A204.1 (cell line): ENCODE data around the gene CPED1.
A peak's percentile ranks its signal among the peaks of the same experiment; 100 is the strongest.
"Not testable (repeated sequence)": the region's sequence is repeated elsewhere in the genome, so short reads cannot be mapped to it uniquely, and the experiment has no call there.

Source experiments
- FAIRE-seq: peaks from 2 replicates; lab custom pipeline; 2012; peaks lifted over from hg19 to GRCh38; lab: Jason Lieb, UNC

Gene CPED1

GRCh38 chr7:121153411-121153810, 164.9 kb downstream of the CPED1 start:
- FAIRE-seq = no peak

- FAIRE-seq = no peak
Measured at GRCh38 chr7:121153995-121154394, 165.5 kb downstream of the CPED1 start.

GRCh38 chr7:121156825-121157224, 168.3 kb downstream of the CPED1 start:
- no peak for FAIRE-seq

GRCh38 chr7:121157341-121157751, 168.8 kb downstream of the CPED1 start:
- no peak for FAIRE-seq

GRCh38 chr7:121157885-121158590, 169.5 kb downstream of the CPED1 start:
- FAIRE-seq = no peak

GRCh38 chr7:121158665-121159064, 170.2 kb downstream of the CPED1 start:
- FAIRE-seq = no peak

GRCh38 chr7:121159553-121159952, 171.0 kb downstream of the CPED1 start:
- FAIRE-seq = peak; percentile 37

- FAIRE-seq = no peak
Measured at GRCh38 chr7:121160150-121161008, 171.9 kb downstream of the CPED1 start.

GRCh38 chr7:121163699-121164098, 175.2 kb downstream of the CPED1 start:
- FAIRE-seq = no peak

GRCh38 chr7:121164247-121164646, 175.7 kb downstream of the CPED1 start:
- FAIRE-seq = no peak

GRCh38 chr7:121166916-121167315, 178.4 kb downstream of the CPED1 start:
- FAIRE-seq = no peak

- no peak for FAIRE-seq
Measured at GRCh38 chr7:121167971-121168370, 179.5 kb downstream of the CPED1 start.

GRCh38 chr7:121169469-121169868, 181.0 kb downstream of the CPED1 start:
- FAIRE-seq = no peak

GRCh38 chr7:121172484-121172883, 184.0 kb downstream of the CPED1 start:
- FAIRE-seq = no peak

- no peak for FAIRE-seq
Measured at GRCh38 chr7:121175826-121176225, 187.3 kb downstream of the CPED1 start.

GRCh38 chr7:121178452-121178851, 189.9 kb downstream of the CPED1 start:
- FAIRE-seq = no peak

GRCh38 chr7:121178869-121179497, 190.5 kb downstream of the CPED1 start:
- FAIRE-seq = no peak

GRCh38 chr7:121180436-121181063, 192.0 kb downstream of the CPED1 start:
- no peak for FAIRE-seq

GRCh38 chr7:121181357-121181756, 192.8 kb downstream of the CPED1 start:
- peak; percentile 78 for FAIRE-seq

GRCh38 chr7:121182281-121182680, 193.8 kb downstream of the CPED1 start:
- no peak for FAIRE-seq

- no peak for FAIRE-seq
Measured at GRCh38 chr7:121182902-121183301, 194.4 kb downstream of the CPED1 start.

- not testable (repeated sequence) for FAIRE-seq
Measured at GRCh38 chr7:121183883-121184282, 195.4 kb downstream of the CPED1 start.

- no peak for FAIRE-seq
Measured at GRCh38 chr7:121186746-121187145, 198.2 kb downstream of the CPED1 start.
